H9 (cell line): Measurements from ENCODE around the gene MCM3AP. TPM values are rescaled to one million over a fixed set of nuclear protein-coding genes. Genes with fewer than 3 reads are reported as not detected.
A peak's percentile ranks its signal among the peaks of the same experiment; 100 is the strongest.

Experiments
- DNase-seq: peaks from one replicate; pipeline ENCODE4 v3.0.0-alpha.2; 2017
- H2AFZ ChIP-seq: one replicate; pipeline ENCODE4 v1.6.1; 2013; ENCODE audit warnings: mild to moderate bottlenecking, low read length, control low read depth, moderate library complexity
- H2AK5ac ChIP-seq: 2 replicates; pipeline ENCODE4 v1.6.1; 2013; ENCODE audit warnings: low read length, control low read depth, mixed read lengths; ENCODE audit not compliant: insufficient read length
- H2BK120ac ChIP-seq: one replicate; pipeline ENCODE4 v1.6.1; 2013; ENCODE audit warnings: low read depth, mild to moderate bottlenecking, low read length, control low read depth, inconsistent platforms; ENCODE audit not compliant: poor library complexity, severe bottlenecking
- H2BK12ac ChIP-seq: 2 replicates; pipeline ENCODE4 v1.6.1; 2013; ENCODE audit warnings: low read length, control low read depth, mixed read lengths, low read depth; ENCODE audit not compliant: insufficient read length
- H2BK15ac ChIP-seq: 2 replicates; pipeline ENCODE4 v1.6.1; 2013; ENCODE audit warnings: low read depth, low read length, control low read depth
- H2BK20ac ChIP-seq: one replicate; pipeline ENCODE4 v1.6.1; 2013; ENCODE audit warnings: low read depth, mild to moderate bottlenecking, low read length, control low read depth, inconsistent platforms; ENCODE audit not compliant: poor library complexity, severe bottlenecking
- H2BK5ac ChIP-seq: 2 replicates; pipeline ENCODE4 v1.6.1; 2013; ENCODE audit warnings: low read length, control low read depth, mixed read lengths; ENCODE audit not compliant: insufficient read length
- H3K14ac ChIP-seq: 2 replicates; pipeline ENCODE4 v1.6.1; 2013; ENCODE audit warnings: low read length, control low read depth; ENCODE audit not compliant: insufficient read depth
- H3K18ac ChIP-seq: 2 replicates; pipeline ENCODE4 v1.6.1; 2013; ENCODE audit warnings: low read depth, mild to moderate bottlenecking, mixed read lengths, low read length, control low read depth; ENCODE audit not compliant: insufficient read length
- H3K23ac ChIP-seq: 2 replicates; pipeline ENCODE4 v1.6.1; 2013; ENCODE audit warnings: low read length, control low read depth, mixed read lengths, low read depth; ENCODE audit not compliant: insufficient read length
- H3K23me2 ChIP-seq: 2 replicates; pipeline ENCODE4 v1.6.1; 2013; ENCODE audit warnings: low read depth, mild to moderate bottlenecking, mixed read lengths, low read length, control low read depth; ENCODE audit not compliant: insufficient read length, poor library complexity, severe bottlenecking
- H3K27ac ChIP-seq: 2 replicates; pipeline ENCODE4 v1.5.1; 2013; ENCODE audit warnings: low read length, control low read depth, mixed read lengths, low read depth; ENCODE audit not compliant: insufficient read length
- H3K27me3 ChIP-seq: 2 replicates; pipeline ENCODE4 v1.6.1; 2013; ENCODE audit warnings: low read length, control low read depth, inconsistent platforms; ENCODE audit not compliant: insufficient read depth
- H3K4ac ChIP-seq: 2 replicates; pipeline ENCODE4 v1.6.1; 2013; ENCODE audit warnings: low read depth, mild to moderate bottlenecking, control low read depth, inconsistent platforms, low read length, moderate library complexity
- H3K4me1 ChIP-seq: 2 replicates; pipeline ENCODE4 v1.6.1; 2013; ENCODE audit warnings: low read length, control low read depth, inconsistent platforms; ENCODE audit not compliant: insufficient read depth
- H3K4me2 ChIP-seq: 2 replicates; pipeline ENCODE4 v1.6.1; 2013; ENCODE audit warnings: low read length, control low read depth, mixed read lengths; ENCODE audit not compliant: insufficient read length, insufficient read depth
- H3K56ac ChIP-seq: 2 replicates; pipeline ENCODE4 v1.6.1; 2013; ENCODE audit warnings: low read depth, mild to moderate bottlenecking, mixed read lengths, low read length, control low read depth; ENCODE audit not compliant: insufficient read length
- H3K79me1 ChIP-seq: 2 replicates; pipeline ENCODE4 v1.6.1; 2013; ENCODE audit warnings: low read depth, mild to moderate bottlenecking, moderate library complexity, low read length, control low read depth, inconsistent platforms; ENCODE audit not compliant: insufficient read depth, poor library complexity, severe bottlenecking
- H3K79me2 ChIP-seq: 2 replicates; pipeline ENCODE4 v1.6.1; 2013; ENCODE audit warnings: low read length, control low read depth, inconsistent platforms; ENCODE audit not compliant: insufficient read depth
- H3K9ac ChIP-seq: 2 replicates; pipeline ENCODE4 v1.6.1; 2013; ENCODE audit warnings: low read length, control low read depth, mixed read lengths; ENCODE audit not compliant: insufficient read length; ENCODE audit errors: extremely low read depth
- H3K9me3 ChIP-seq: one replicate; pipeline ENCODE4 v1.6.1; 2013; ENCODE audit warnings: low read depth, low read length, inconsistent platforms; ENCODE audit not compliant: control insufficient read depth
- H3T11ph ChIP-seq: one replicate; pipeline ENCODE4 v1.6.1; 2013; ENCODE audit warnings: mild to moderate bottlenecking, low read length, control low read depth, inconsistent platforms
- H4K20me1 ChIP-seq: one replicate; pipeline ENCODE4 v1.6.1; 2013; ENCODE audit not compliant: control insufficient read depth, insufficient read length, insufficient read depth
- H4K5ac ChIP-seq: 2 replicates; pipeline ENCODE4 v1.6.1; 2013; ENCODE audit warnings: low read depth, mild to moderate bottlenecking, mixed read lengths, low read length, control low read depth; ENCODE audit not compliant: insufficient read length
- H4K8ac ChIP-seq: replicated peaks from 2 replicates; pipeline ENCODE4 v1.6.1; 2013; ENCODE audit warnings: low read length, control low read depth, mixed read lengths, low read depth; ENCODE audit not compliant: insufficient read length
- H4K91ac ChIP-seq: 2 replicates; pipeline ENCODE4 v1.6.1; 2013; ENCODE audit warnings: low read depth, mild to moderate bottlenecking, moderate library complexity, mixed read lengths, low read length, control low read depth; ENCODE audit not compliant: insufficient read length
- H3K27ac Mint-ChIP-seq, 3 experiments: 2 replicates in 2 of 3; 3 replicates in 1 of 3; pipeline ENCODE4 v1.8.0; 2020 to 2021; ENCODE audit warnings: mixed read lengths in 3 of 3, mild to moderate bottlenecking in 1 of 3, moderate library complexity in 1 of 3
- H3K27me3 Mint-ChIP-seq: 2 replicates; pipeline ENCODE4 v1.8.0; 2021; ENCODE audit warnings: low read depth, mild to moderate bottlenecking, moderate library complexity, mixed read lengths
- H3K36me3 Mint-ChIP-seq, 3 experiments: 2 replicates in 2 of 3; 3 replicates in 1 of 3; pipeline ENCODE4 v1.8.0; 2020 to 2021; ENCODE audit warnings: low read depth in 3 of 3, mixed read lengths in 3 of 3; ENCODE audit not compliant: insufficient read depth in 1 of 3
- H3K4me1 Mint-ChIP-seq, 2 experiments: 2 replicates each; pipeline ENCODE4 v1.8.0; 2020; ENCODE audit warnings: mixed read lengths in 2 of 2
- H3K4me3 Mint-ChIP-seq, 2 experiments: 2 replicates in 1 of 2; 3 replicates in 1 of 2; pipeline ENCODE4 v1.8.0; 2020 to 2021; ENCODE audit warnings: mild to moderate bottlenecking in 2 of 2, mixed read lengths in 2 of 2, moderate library complexity in 1 of 2
- H3K9me3 Mint-ChIP-seq, 2 experiments: 2 replicates in 1 of 2; 3 replicates in 1 of 2; pipeline ENCODE4 v1.8.0; 2020; ENCODE audit warnings: mild to moderate bottlenecking in 2 of 2, mixed read lengths in 2 of 2, moderate library complexity in 1 of 2
- CTCF ChIP-seq: fragments of 200-600 bp; sonication (generic); conservative IDR thresholded peaks from 3 replicates; pipeline ENCODE4 v1.8.0; 2021; ENCODE audit warnings: antibody characterized with exemption, mild to moderate bottlenecking
- WGBS: extraction: QIAGEN DNeasy Blood & Tissue Kit; methylation state at CpG from one replicate; pipeline ENCODE4 v1.1.7; 2013; ENCODE audit warnings: missing lambda C conversion rate, low lambda C conversion rate, mixed read lengths; ENCODE audit not compliant: insufficient read length; ENCODE audit errors: extremely low coverage; 5-methylcytosine and 5-hydroxymethylcytosine counted together
- total RNA-seq: library from RNA; stranded (reverse); gene quantifications from 2 replicates; pipeline ENCODE4 v1.2.1, GENCODE V29; 2021

Gene MCM3AP
- total RNA-seq, 1 experiment from 2014 or later = 124 TPM

DNA sequence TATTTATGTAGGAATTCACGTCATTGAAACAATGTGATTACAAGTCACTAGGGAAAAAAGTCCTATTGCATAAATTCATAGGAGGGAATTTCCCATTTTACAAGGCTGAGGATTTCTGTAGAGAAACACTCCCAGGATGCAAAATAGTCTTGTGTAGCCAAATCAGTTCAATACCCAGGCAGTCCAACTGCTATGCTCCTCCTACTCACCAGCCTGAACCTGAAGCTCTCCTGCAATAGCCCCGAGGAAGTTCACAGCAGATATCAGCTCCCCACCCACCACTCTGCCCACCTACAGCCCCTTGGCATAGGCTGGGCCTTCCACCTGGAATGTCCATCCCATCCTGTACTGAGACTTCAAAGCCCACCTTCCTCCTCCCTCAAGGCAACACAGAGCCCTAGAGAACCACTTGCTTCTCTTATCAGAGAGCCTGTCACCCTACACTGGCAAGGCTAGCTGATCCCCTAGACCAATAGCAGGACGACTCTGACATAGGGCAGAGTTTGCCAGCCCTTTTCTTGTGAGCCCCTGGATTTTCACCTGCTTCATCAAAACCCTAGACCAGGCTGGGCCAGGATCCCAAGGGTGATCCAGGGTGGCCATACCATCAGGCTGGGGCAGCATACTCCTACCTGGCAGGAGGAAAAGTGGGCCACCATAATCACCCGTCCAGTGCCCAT, 58.4 kb downstream of the MCM3AP start:
- no peak overlapping the region for H3K56ac ChIP-seq
- no peak overlapping the region for H2BK12ac ChIP-seq
- peaks cover 20 to 23% of the 10 kb centered on the region in 2 experiments for H3K4me1 Mint-ChIP-seq
- H3K27ac ChIP-seq = no peak overlapping the region
- DNase-seq = no peak
- H3K79me1 ChIP-seq = peaks cover 8% of the 10 kb centered on the region
- H3K4me1 ChIP-seq = no peaks in the 10 kb centered on the region
- no peak overlapping the region for H3K9ac ChIP-seq
- no peak overlapping the region for H2AK5ac ChIP-seq
- peak overlapping the region; percentile 73 to 88 for H3K4me3 Mint-ChIP-seq
- H3K79me2 ChIP-seq = peaks cover 29% of the 10 kb centered on the region
- WGBS = no CpG with 5 or more reads among the region's 4 CpGs
- peaks cover 56 to 67% (median 65%) of the 10 kb centered on the region in 3 experiments for H3K36me3 Mint-ChIP-seq
- peak overlapping the region; percentile 45 for H3K4me2 ChIP-seq
- H2BK5ac ChIP-seq = no peak overlapping the region
- peak overlapping the region in 1 of 3 experiments; percentile 29; a peak in 1 of 7 replicates for H3K27ac Mint-ChIP-seq
- H2BK15ac ChIP-seq = no peak overlapping the region
- peaks cover 7% of the 10 kb centered on the region for H3K9me3 ChIP-seq
- TF ChIP-seq CTCF = no peak
- H4K20me1 ChIP-seq = peaks cover 3% of the 10 kb centered on the region
- H3K9me3 Mint-ChIP-seq = peaks cover 39 to 42% of the 10 kb centered on the region in 2 experiments
- H3K23me2 ChIP-seq = no peaks in the 10 kb centered on the region
- no peak overlapping the region for H3K23ac ChIP-seq
- H3K27me3 ChIP-seq = no peaks in the 10 kb centered on the region
- no peak overlapping the region for H2AFZ ChIP-seq
- H4K91ac ChIP-seq = no peak overlapping the region
- H3T11ph ChIP-seq = no peak overlapping the region
- H2BK20ac ChIP-seq = no peak overlapping the region
- H3K14ac ChIP-seq = no peak overlapping the region
- H4K5ac ChIP-seq = no peak overlapping the region
- H3K27me3 Mint-ChIP-seq = peaks cover 12% of the 10 kb centered on the region
- H3K18ac ChIP-seq = no peak overlapping the region
- no peak overlapping the region for H2BK120ac ChIP-seq
- no peak overlapping the region for H3K4ac ChIP-seq
- no peak overlapping the region for H4K8ac ChIP-seq
